ENCODE data around the gene TSPY9.
"Not testable (repeated sequence)": the region's sequence is repeated elsewhere in the genome, so short reads cannot be mapped to it uniquely, and the experiment has no call there.

TSPY9 gene

DNA sequence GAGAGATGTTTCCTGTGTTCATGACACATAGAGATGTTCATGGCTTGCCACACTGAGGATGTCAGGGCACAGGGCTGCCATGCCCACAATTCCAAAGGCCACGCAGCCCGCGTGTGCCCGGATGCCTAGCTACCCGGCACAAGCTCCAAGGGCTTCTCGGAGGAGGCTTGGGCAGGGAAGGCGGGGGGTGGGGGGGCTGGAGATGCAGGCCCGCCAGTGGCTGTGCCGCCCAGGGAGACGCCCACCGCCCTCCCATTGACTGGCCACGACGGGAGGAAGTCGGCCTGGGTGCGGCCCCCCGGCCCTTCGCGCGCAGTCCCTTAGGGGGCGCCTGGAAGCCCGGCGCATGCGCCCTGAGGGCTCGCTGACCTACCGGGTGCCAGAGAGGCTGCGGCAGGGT, at the start of gene TSPY9:
Gene TSPY9, plus strand, starts transcription at position 301 of the 400 bp plus-strand sequence. Its CDS starts 46 bp downstream, at position 347.
- not testable (repeated sequence) for DNase-seq

- DNase-seq = not testable (repeated sequence)
Measured at GRCh38 chrY:9466655-9467054, 20.4 kb upstream of the TSPY9 start, which contains the start of gene TSPY1. TSPY1 (plus strand) TSS chrY:9466955; CDS start chrY:9467001, 46 bp downstream.

- not testable (repeated sequence) for DNase-seq
Measured at GRCh38 chrY:9504396-9504795, 17.3 kb downstream of the TSPY9 start.

- not testable (repeated sequence) for DNase-seq
Measured at GRCh38 chrY:9516287-9516686, 29.2 kb downstream of the TSPY9 start.

DNA sequence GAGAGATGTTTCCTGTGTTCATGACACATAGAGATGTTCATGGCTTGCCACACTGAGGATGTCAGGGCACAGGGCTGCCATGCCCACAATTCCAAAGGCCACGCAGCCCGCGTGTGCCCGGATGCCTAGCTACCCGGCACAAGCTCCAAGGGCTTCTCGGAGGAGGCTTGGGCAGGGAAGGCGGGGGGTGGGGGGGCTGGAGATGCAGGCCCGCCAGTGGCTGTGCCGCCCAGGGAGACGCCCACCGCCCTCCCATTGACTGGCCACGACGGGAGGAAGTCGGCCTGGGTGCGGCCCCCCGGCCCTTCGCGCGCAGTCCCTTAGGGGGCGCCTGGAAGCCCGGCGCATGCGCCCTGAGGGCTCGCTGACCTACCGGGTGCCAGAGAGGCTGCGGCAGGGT, 40.5 kb downstream of the TSPY9 start, which contains the start of gene TSPY10:
Gene TSPY10, plus strand, starts transcription at position 301 of the 400 bp plus-strand sequence. Its CDS starts 46 bp downstream, at position 347.
- not testable (repeated sequence) for DNase-seq
